NCI-H1436 treated with DMSO at 0.1 percent for 48 hours (cell line): ENCODE measurements around the gene NEMF.
"Not testable (repeated sequence)": the region's sequence is repeated elsewhere in the genome, so short reads cannot be mapped to it uniquely, and the experiment has no call there.

Experiments used
- DNase-seq: peaks from one replicate; lab custom pipeline; 2025; lab: John Stamatoyannopoulos, UW

NEMF gene, protein sequence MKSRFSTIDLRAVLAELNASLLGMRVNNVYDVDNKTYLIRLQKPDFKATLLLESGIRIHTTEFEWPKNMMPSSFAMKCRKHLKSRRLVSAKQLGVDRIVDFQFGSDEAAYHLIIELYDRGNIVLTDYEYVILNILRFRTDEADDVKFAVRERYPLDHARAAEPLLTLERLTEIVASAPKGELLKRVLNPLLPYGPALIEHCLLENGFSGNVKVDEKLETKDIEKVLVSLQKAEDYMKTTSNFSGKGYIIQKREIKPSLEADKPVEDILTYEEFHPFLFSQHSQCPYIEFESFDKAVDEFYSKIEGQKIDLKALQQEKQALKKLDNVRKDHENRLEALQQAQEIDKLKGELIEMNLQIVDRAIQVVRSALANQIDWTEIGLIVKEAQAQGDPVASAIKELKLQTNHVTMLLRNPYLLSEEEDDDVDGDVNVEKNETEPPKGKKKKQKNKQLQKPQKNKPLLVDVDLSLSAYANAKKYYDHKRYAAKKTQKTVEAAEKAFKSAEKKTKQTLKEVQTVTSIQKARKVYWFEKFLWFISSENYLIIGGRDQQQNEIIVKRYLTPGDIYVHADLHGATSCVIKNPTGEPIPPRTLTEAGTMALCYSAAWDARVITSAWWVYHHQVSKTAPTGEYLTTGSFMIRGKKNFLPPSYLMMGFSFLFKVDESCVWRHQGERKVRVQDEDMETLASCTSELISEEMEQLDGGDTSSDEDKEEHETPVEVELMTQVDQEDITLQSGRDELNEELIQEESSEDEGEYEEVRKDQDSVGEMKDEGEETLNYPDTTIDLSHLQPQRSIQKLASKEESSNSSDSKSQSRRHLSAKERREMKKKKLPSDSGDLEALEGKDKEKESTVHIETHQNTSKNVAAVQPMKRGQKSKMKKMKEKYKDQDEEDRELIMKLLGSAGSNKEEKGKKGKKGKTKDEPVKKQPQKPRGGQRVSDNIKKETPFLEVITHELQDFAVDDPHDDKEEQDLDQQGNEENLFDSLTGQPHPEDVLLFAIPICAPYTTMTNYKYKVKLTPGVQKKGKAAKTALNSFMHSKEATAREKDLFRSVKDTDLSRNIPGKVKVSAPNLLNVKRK

GRCh38 chr14:49852301-49853157, at the start of gene NEMF:
Gene NEMF, minus strand, starts transcription at chr14:49852788. Its CDS starts 35 bp downstream, at chr14:49852753.
- peak; percentile 48 for DNase-seq

GRCh38 chr14:49900973-49901372, 48.4 kb upstream of the NEMF start:
- DNase-seq = no peak

- DNase-seq = no peak
Observed at GRCh38 chr14:49898485-49898884, 45.9 kb upstream of the NEMF start.

DNA sequence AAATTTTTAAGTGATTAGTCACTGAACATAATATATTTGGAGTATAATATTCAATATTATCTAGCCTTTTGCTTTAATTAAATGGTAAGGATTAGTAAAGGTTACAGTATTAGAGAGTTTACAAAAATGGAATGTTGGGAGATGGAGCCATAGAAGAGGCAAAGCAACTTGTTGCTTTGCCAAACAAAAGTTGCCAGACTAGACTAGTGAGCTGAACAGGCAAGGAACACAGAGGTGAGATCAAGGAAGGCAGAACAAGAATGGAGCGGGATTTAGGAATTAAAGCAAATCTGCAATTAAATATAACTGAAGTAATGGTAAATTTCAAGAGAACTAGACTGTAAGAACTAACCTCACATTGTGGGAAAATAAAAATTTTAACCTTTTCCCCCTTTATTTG, 45.4 kb upstream of the NEMF start:
- no peak for DNase-seq

GRCh38 chr14:49897414-49897813, 44.8 kb upstream of the NEMF start:
- DNase-seq = no peak

GRCh38 chr14:49896966-49897365, 44.4 kb upstream of the NEMF start:
- DNase-seq = no peak

GRCh38 chr14:49896272-49896671, 43.7 kb upstream of the NEMF start:
- not testable (repeated sequence) for DNase-seq

GRCh38 chr14:49895480-49895879, 42.9 kb upstream of the NEMF start:
- no peak for DNase-seq

DNA sequence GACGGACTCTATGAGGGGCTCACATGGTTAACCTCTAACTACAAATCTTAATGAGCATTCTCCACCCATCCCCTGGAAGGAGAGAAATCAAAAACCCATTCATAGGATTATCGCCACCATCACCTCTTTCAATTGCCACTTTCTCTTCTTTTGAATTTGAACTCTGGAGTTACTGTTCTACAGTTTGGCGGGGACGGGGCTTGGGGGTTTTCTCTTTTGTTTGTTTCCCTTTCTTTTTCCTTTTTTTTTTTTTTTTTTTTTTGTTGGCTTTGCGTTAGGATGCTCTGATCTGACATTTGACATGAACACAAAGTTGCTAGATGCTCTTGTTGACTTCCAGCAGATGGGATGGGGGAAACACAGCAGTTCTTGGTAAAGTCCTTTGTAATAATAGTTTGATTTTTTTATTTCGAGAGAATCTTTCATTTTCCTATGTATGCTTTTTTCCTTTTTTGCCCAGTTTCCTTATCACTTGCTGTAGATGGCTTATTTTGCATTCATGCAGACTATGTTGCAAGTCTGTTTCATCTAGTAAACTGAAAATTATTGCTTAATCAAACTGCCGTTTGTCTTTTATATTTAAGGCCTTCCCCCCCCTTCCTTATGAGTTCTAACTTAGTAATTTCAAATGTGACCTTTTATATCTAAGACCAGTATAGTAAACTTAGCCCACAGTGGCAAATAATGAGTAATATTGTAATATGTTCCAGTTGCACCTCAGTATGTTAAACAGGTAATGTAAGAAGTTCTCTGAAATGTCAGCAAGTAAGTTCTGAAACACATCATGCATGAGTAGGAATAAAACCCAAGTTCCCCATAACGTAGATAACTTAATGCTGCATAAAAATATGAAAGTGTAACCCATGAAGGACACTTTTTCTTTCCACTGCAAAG, 41.9 kb upstream of the NEMF start:
- DNase-seq = not testable (repeated sequence)

DNA sequence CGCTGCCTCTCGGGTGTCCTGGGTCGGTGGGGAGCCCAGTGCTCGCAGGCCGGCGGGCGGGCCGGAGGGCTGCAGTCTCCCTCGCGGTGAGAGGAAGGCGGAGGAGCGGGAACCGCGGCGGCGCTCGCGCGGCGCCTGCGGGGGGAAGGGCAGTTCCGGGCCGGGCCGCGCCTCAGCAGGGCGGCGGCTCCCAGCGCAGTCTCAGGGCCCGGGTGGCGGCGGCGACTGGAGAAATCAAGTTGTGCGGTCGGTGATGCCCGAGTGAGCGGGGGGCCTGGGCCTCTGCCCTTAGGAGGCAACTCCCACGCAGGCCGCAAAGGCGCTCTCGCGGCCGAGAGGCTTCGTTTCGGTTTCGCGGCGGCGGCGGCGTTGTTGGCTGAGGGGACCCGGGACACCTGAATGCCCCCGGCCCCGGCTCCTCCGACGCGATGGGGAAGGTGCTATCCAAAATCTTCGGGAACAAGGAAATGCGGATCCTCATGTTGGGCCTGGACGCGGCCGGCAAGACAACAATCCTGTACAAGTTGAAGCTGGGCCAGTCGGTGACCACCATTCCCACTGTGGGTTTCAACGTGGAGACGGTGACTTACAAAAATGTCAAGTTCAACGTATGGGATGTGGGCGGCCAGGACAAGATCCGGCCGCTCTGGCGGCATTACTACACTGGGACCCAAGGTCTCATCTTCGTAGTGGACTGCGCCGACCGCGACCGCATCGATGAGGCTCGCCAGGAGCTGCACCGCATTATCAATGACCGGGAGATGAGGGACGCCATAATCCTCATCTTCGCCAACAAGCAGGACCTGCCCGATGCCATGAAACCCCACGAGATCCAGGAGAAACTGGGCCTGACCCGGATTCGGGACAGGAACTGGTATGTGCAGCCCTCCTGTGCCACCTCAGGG, 41.0 kb upstream of the NEMF start:
- DNase-seq = no peak

DNA sequence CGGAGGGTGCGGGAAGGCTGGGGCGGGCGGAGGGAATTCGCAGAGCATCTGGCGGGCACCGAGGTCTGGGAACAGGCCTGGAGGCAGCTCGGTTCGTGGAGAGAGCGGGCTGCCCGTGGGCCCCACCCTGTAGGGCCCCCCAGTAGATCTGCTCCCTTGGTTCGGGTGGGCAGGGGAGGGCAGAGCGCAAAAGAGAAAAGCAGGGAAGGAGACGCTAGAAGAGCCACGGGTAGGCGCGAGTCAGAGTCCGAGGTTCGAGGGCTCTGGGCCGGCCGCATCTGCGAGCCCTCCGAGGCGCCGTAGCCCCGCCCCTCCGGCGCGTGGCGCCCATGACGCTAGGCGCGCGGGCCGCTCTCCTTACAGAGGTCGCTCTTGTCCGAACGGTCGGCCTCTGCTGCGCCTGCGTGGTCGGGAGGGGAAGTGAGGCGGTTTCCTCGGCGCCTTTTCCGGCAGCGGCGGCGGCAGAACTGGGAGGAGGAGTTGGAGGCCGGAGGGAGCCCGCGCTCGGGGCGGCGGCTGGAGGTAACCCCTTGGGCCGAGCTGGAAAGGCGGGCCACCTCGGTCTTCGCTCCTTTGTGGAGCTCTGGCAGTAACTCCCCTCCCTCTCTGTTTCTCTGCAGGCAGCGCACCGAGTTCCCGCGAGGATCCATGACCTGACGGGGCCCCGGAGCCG, 40.2 kb upstream of the NEMF start, which contains the start of gene ARF6:
ARF6 (plus strand) TSS at position 447 of the 673 bp plus-strand sequence. CDS start 655 bp downstream, outside the sequence.
- DNase-seq = peak; percentile 72

- DNase-seq = no peak
Observed at GRCh38 chr14:49892301-49892635, 39.7 kb upstream of the NEMF start.

- no peak for DNase-seq
Observed at GRCh38 chr14:49888293-49888692, 35.7 kb upstream of the NEMF start.

DNA sequence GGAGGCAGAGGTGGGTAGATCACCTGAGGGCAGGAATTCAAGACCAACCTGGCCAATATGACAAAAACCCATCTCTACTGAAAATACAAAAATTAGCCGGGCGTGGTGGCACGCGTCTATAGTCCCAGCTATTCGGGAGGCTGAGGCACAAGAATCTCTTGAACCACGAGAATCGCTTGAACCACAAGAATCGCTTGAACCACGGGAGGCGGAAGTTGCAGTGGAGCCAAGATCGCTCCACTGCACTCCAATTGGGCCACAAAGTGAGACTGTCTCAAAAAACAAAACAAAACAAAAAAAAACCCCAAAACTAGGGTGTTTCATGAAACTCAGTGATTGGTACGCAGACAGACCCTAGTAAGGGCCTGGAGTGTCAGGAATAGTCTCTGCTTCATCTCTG, 33.9 kb upstream of the NEMF start:
- DNase-seq = no peak

GRCh38 chr14:49882826-49883694, 30.5 kb upstream of the NEMF start:
- no peak for DNase-seq

- no peak for DNase-seq
Observed at GRCh38 chr14:49881350-49882001, 28.9 kb upstream of the NEMF start.

- no peak for DNase-seq
Observed at GRCh38 chr14:49880267-49881064, 27.9 kb upstream of the NEMF start.
